ENCODE data around the gene PIGA. TPM values are rescaled to one million over a fixed set of nuclear protein-coding genes. Genes with fewer than 3 reads are reported as not detected.

The PIGA gene
- total RNA-seq, result 17.5 TPM

GRCh38 chrX:15335135-15336022, at the start of gene PIGA:
Gene PIGA (minus strand): TSS chrX:15335523. CDS start chrX:15331930, 3,593 bp downstream.
- ATAC-seq, result peak; percentile 99

- ATAC-seq, result no peak
These were observed 49.0 kb upstream of the PIGA start, which contains the start of gene VEGFD for GRCh38 chrX:15384304-15384703. Gene VEGFD (minus strand): TSS chrX:15384413. CDS start chrX:15383946, 467 bp downstream.

GRCh38 chrX:15382813-15383212, 47.5 kb upstream of the PIGA start:
- ATAC-seq, result no peak

GRCh38 chrX:15376956-15377355, 41.6 kb upstream of the PIGA start:
- no peak for ATAC-seq

- no peak for ATAC-seq
These were observed 38.7 kb upstream of the PIGA start for GRCh38 chrX:15373976-15374375.

GRCh38 chrX:15366506-15367352, 31.4 kb upstream of the PIGA start:
- no peak for ATAC-seq

GRCh38 chrX:15359701-15360100, 24.4 kb upstream of the PIGA start:
- ATAC-seq, result no peak

- no peak for ATAC-seq
These were observed 23.2 kb upstream of the PIGA start for GRCh38 chrX:15358533-15358932.

- ATAC-seq, result no peak
These were observed 21.1 kb upstream of the PIGA start for GRCh38 chrX:15356444-15356843.

GRCh38 chrX:15350329-15350996, 15.1 kb upstream of the PIGA start:
- ATAC-seq, result no peak

GRCh38 chrX:15349046-15349445, 13.7 kb upstream of the PIGA start:
- ATAC-seq, result peak; percentile 65

- ATAC-seq, result no peak
These were observed 10.7 kb upstream of the PIGA start for GRCh38 chrX:15345976-15346375.

GRCh38 chrX:15344106-15344505, 8.8 kb upstream of the PIGA start:
- ATAC-seq, result no peak

- peak; percentile 56 for ATAC-seq
These were observed 7.8 kb upstream of the PIGA start for GRCh38 chrX:15343075-15343476.

- no peak for ATAC-seq
These were observed 5.5 kb upstream of the PIGA start for GRCh38 chrX:15340867-15341266.

GRCh38 chrX:15336023-15336413, 695 bp upstream of the PIGA start:
- ATAC-seq, result peak; percentile 48

- no peak for ATAC-seq
These were observed 762 bp downstream of the PIGA start for GRCh38 chrX:15334561-15334960.

- ATAC-seq, result no peak
These were observed 6.5 kb downstream of the PIGA start for GRCh38 chrX:15328821-15329220.

GRCh38 chrX:15328131-15328530, 7.2 kb downstream of the PIGA start:
- no peak for ATAC-seq

- no peak for ATAC-seq
These were observed 12.9 kb downstream of the PIGA start for GRCh38 chrX:15322472-15322871.

GRCh38 chrX:15322072-15322471, 13.3 kb downstream of the PIGA start:
- ATAC-seq, result no peak

GRCh38 chrX:15321447-15321846, 13.9 kb downstream of the PIGA start:
- no peak for ATAC-seq

GRCh38 chrX:15320297-15320696, 15.0 kb downstream of the PIGA start:
- no peak for ATAC-seq

Measured in esophagus mucosa (tissue), 1 donor.